SU-DHL-6 (cell line): ENCODE measurements around the gene APPL2.

Experiments used
- H2AFZ ChIP-seq: fragments of 200-600 bp; sonication (generic); 2 replicates; pipeline ENCODE4 v1.6.1; 2014; ENCODE audit warnings: low read depth, mild to moderate bottlenecking, moderate library complexity, mixed read lengths, antibody characterized with exemption, low read length; ENCODE audit not compliant: severe bottlenecking
- H3F3A ChIP-seq: fragments of 200-600 bp; shearing (Covaris generic); 2 replicates; pipeline ENCODE4 v1.6.0; 2016; ENCODE audit warnings: antibody characterized with exemption, mild to moderate bottlenecking; ENCODE audit not compliant: insufficient read depth
- H3K27ac ChIP-seq: fragments of 200-600 bp; sonication (generic); 2 replicates; pipeline ENCODE4 v1.5.1; 2016; ENCODE audit warnings: low read depth, mild to moderate bottlenecking, low read length, moderate library complexity, mixed read lengths
- H3K27me3 ChIP-seq: fragments of 200-600 bp; sonication (generic), shearing (Covaris generic); 2 replicates; pipeline ENCODE4 v1.6.0; 2014; ENCODE audit warnings: mild to moderate bottlenecking, low read length
- H3K36me3 ChIP-seq: fragments of 200-600 bp; sonication (generic); 2 replicates; pipeline ENCODE4 v1.6.1; 2014; ENCODE audit warnings: mild to moderate bottlenecking, low read length, mixed read lengths
- H3K4me2 ChIP-seq: fragments of 300-600, 200-600 bp; shearing (Covaris generic), sonication (generic); 2 replicates; pipeline ENCODE4 v1.6.0; 2014; ENCODE audit warnings: low read length, low read depth, mild to moderate bottlenecking; ENCODE audit not compliant: poor library complexity, severe bottlenecking
- H3K4me3 ChIP-seq: fragments of 200-600 bp; sonication (generic); 2 replicates; pipeline ENCODE4 v1.5.1; 2014; ENCODE audit warnings: antibody characterized with exemption, low read length, mild to moderate bottlenecking, mixed read lengths; ENCODE audit not compliant: insufficient read depth, poor library complexity, severe bottlenecking
- H3K79me2 ChIP-seq: fragments of 200-600 bp; sonication (generic); 2 replicates; pipeline ENCODE4 v1.6.1; 2014; ENCODE audit warnings: mild to moderate bottlenecking, low read length, moderate library complexity; ENCODE audit not compliant: insufficient read depth
- H3K9ac ChIP-seq: fragments of 200-600 bp; sonication (generic); 2 replicates; pipeline ENCODE4 v1.7.0; 2014; ENCODE audit warnings: mild to moderate bottlenecking, low read length
- H3K9me2 ChIP-seq: fragments of 200-600 bp; sonication (generic); replicated peaks from 2 replicates; pipeline ENCODE4 v1.6.1; 2014; ENCODE audit warnings: low read length; ENCODE audit not compliant: insufficient read depth
- H3K9me3 ChIP-seq: fragments of 200-600 bp; sonication (generic); 2 replicates; pipeline ENCODE4 v1.6.1; 2014; ENCODE audit warnings: low read length, mixed read lengths; ENCODE audit not compliant: insufficient read depth
- H4K20me1 ChIP-seq: fragments of 200-600 bp; sonication (generic); 2 replicates; pipeline ENCODE4 v1.6.1; 2014; ENCODE audit warnings: low read depth, mild to moderate bottlenecking, antibody characterized with exemption, low read length, moderate library complexity, mixed read lengths
- CTCF ChIP-seq: fragments of 200-600 bp; sonication (generic); IDR thresholded peaks from one replicate; pipeline ENCODE4 v1.5.1; 2017; ENCODE audit warnings: antibody characterized with exemption, mild to moderate bottlenecking, low read length, moderate library complexity; ENCODE audit not compliant: insufficient read depth, poor library complexity, severe bottlenecking
- EZH2phosphoT487 ChIP-seq: fragments of 200-600 bp; sonication (generic), shearing (Covaris generic); conservative IDR thresholded peaks from 2 replicates; pipeline ENCODE4 v1.6.1; 2018; ENCODE audit warnings: mild to moderate bottlenecking, antibody characterized with exemption, low read length, moderate library complexity, mixed read lengths

Gene APPL2

GRCh38 chr12:105214148-105214547 is 21.8 kb downstream of the APPL2 start:
- H3F3A ChIP-seq = no peaks in the 10 kb centered on the region
- H3K4me2 ChIP-seq = no peak overlapping the region

DNA sequence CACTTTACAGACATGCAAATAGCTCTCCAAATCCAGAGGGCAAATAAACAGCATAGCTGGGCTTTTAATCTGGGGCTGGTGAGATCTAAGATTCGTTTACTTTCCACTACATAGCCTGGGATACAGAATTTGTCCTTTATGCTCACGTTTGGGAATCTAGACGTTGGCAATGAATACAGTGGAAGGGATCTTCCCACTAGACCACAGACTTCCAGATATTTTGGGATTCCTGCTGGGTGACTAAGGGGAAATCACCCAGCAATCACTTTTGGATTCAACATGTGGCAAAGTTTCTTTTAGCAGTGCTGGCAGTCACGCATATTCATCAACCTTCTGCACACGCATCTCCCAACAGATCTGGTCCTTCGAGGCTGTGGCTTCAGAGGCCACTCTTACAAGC is 23.5 kb downstream of the APPL2 start:
- Histone ChIP-seq H3K4me3 (no peak overlapping the region), H4K20me1 (no peaks in the 10 kb centered on the region), H3K79me2 (no peaks in the 10 kb centered on the region), H3K27ac (no peak overlapping the region), H3K9me3 (no peaks in the 10 kb centered on the region), H3K9me2 (no peaks in the 10 kb centered on the region), H3K4me2 (no peak overlapping the region), H3K36me3 (no peaks in the 10 kb centered on the region), H3F3A (no peaks in the 10 kb centered on the region), H3K27me3 (no peaks in the 10 kb centered on the region), H2AFZ (no peak overlapping the region), H3K9ac (no peak overlapping the region)
- TF ChIP-seq EZH2phosphoT487 (no peak), CTCF (no peak)

More at GRCh38 chr12:105214148-105214547, 21.8 kb downstream of the APPL2 start:
- H3K36me3 ChIP-seq = no peaks in the 10 kb centered on the region
- no peak overlapping the region for H2AFZ ChIP-seq
- no peak overlapping the region for H3K27ac ChIP-seq
- no peaks in the 10 kb centered on the region for H3K9me2 ChIP-seq
- H3K27me3 ChIP-seq = no peaks in the 10 kb centered on the region
- no peak for TF ChIP-seq EZH2phosphoT487
- no peak for TF ChIP-seq CTCF
- H3K9me3 ChIP-seq = no peaks in the 10 kb centered on the region
- no peak overlapping the region for H3K9ac ChIP-seq
- H4K20me1 ChIP-seq = no peaks in the 10 kb centered on the region
- no peaks in the 10 kb centered on the region for H3K79me2 ChIP-seq
- no peak overlapping the region for H3K4me3 ChIP-seq

- H2AFZ ChIP-seq = no peak overlapping the region
- H3K27ac ChIP-seq = no peak overlapping the region
- H3K79me2 ChIP-seq = no peaks in the 10 kb centered on the region
- no peak overlapping the region for H3K4me2 ChIP-seq
- H3K27me3 ChIP-seq = no peaks in the 10 kb centered on the region
- no peaks in the 10 kb centered on the region for H3K36me3 ChIP-seq
- no peak overlapping the region for H3K4me3 ChIP-seq
- H4K20me1 ChIP-seq = no peaks in the 10 kb centered on the region
- H3K9me2 ChIP-seq = no peaks in the 10 kb centered on the region
- no peaks in the 10 kb centered on the region for H3F3A ChIP-seq
- no peak overlapping the region for H3K9ac ChIP-seq
- TF ChIP-seq CTCF (no peak), EZH2phosphoT487 (no peak)
- no peaks in the 10 kb centered on the region for H3K9me3 ChIP-seq
These were observed 26.9 kb downstream of the APPL2 start for GRCh38 chr12:105209091-105209490.
